Posterior cingulate gyrus (tissue), 11 donors: ENCODE data around the gene HEMGN.
A peak's percentile ranks its signal among the peaks of the same experiment; 100 is the strongest.
"Not testable (repeated sequence)": the region's sequence is repeated elsewhere in the genome, so short reads cannot be mapped to it uniquely, and the experiment has no call there.

Source experiments
- DNase-seq, 10 donors: peaks; one replicate each; pipeline versions ENCODE4 v3.0.0 to v3.0.0-alpha.2; 2020 to 2021; ENCODE audit warnings: mixed read lengths in 3 of 10
- intact Hi-C: fragments of 100-400 bp; cut with DNase I; formaldehyde crosslinking; loops from one replicate; pipeline ENCODE4 v1.15.1; 2023

HEMGN gene

GRCh38 chr9:97938081-97938644 lies at the start of gene HEMGN:
TSS of gene HEMGN (minus strand) at chr9:97938172. CDS start at chr9:97938136, 36 bp downstream.
- intact Hi-C loops, result no loop called here
- DNase-seq, result no peak

GRCh38 chr9:97987487-97987886 lies 49.5 kb upstream of the HEMGN start:
- no peak for DNase-seq
- intact Hi-C loops, result loop anchor here (10.0 kb wide), 1 partner anchor 353 kb away; the partner anchor contains the start of genes NCBP1 and TSTD2

- DNase-seq, result peak in 1 of 10 donors; percentile 80
- intact Hi-C loops, result loop anchor here (10.0 kb wide), 1 partner anchor 350 kb away; the partner anchor contains the start of genes NCBP1 and TSTD2
These were observed 47.3 kb upstream of the HEMGN start for GRCh38 chr9:97985058-97985861.

GRCh38 chr9:97984188-97985057 lies 46.5 kb upstream of the HEMGN start:
- intact Hi-C loops, result loop anchor here (10.0 kb wide), 1 partner anchor 350 kb away; the partner anchor contains the start of genes NCBP1 and TSTD2
- DNase-seq, result peak; percentile 55 to 96 (median 66)

GRCh38 chr9:97983589-97984187 lies 45.7 kb upstream of the HEMGN start:
- DNase-seq, result peak; percentile 36 to 93 (median 55)
- intact Hi-C loops, result loop anchor here (2.0 to 10.0 kb wide), 4 partner anchors 51 to 349 kb away; partner anchors contain the start of genes NCBP1, TBC1D2, TRMO and TSTD2

GRCh38 chr9:97982683-97983588 lies 45.0 kb upstream of the HEMGN start, which contains the start of gene ANP32B:
TSS of gene ANP32B (plus strand) at chr9:97983341. CDS start at chr9:97983556, 215 bp downstream.
- intact Hi-C loops, result loop anchor here (2.0 to 10.0 kb wide), 4 partner anchors 52 to 348 kb away; partner anchors contain the start of genes NCBP1, TBC1D2, TRMO and TSTD2
- peak; percentile 82 to 98 (median 90) for DNase-seq

GRCh38 chr9:97981846-97982682 lies 44.1 kb upstream of the HEMGN start:
- no peak for DNase-seq
- intact Hi-C loops, result loop anchor here (2.0 to 10.0 kb wide), 4 partner anchors 53 to 347 kb away; partner anchors contain the start of genes NCBP1, TBC1D2, TRMO and TSTD2

- peak in 7 of 10 donors; percentile 23 to 94 (median 54) for DNase-seq
- intact Hi-C loops, result loop anchor here (10.0 kb wide), 1 partner anchor 346 kb away; the partner anchor contains the start of genes NCBP1 and TSTD2
These were observed 43.2 kb upstream of the HEMGN start for GRCh38 chr9:97980918-97981845.

GRCh38 chr9:97980479-97980803 lies 42.5 kb upstream of the HEMGN start:
- intact Hi-C loops, result loop anchor here (10.0 kb wide), 1 partner anchor 346 kb away; the partner anchor contains the start of genes NCBP1 and TSTD2
- peak in 2 of 10 donors; percentile 34 to 35 for DNase-seq

- no peak for DNase-seq
- intact Hi-C loops, result loop anchor here (10.0 kb wide), 1 partner anchor 345 kb away; the partner anchor contains the start of genes NCBP1 and TSTD2
These were observed 42.0 kb upstream of the HEMGN start for GRCh38 chr9:97979788-97980478.

- DNase-seq, result no peak
- intact Hi-C loops, result no loop called here
These were observed 40.6 kb upstream of the HEMGN start for GRCh38 chr9:97978371-97979130.

- DNase-seq, intact Hi-C loops: not testable (repeated sequence)
These were observed 38.7 kb upstream of the HEMGN start for GRCh38 chr9:97976633-97977032.

GRCh38 chr9:97975376-97975775 lies 37.4 kb upstream of the HEMGN start:
- intact Hi-C loops, result no loop called here
- DNase-seq, result no peak

- DNase-seq, result no peak
- intact Hi-C loops, result no loop called here
These were observed 34.8 kb upstream of the HEMGN start for GRCh38 chr9:97972753-97973152.

GRCh38 chr9:97970165-97970564 lies 32.2 kb upstream of the HEMGN start:
- DNase-seq, result no peak
- intact Hi-C loops, result no loop called here
